RWPE2 (cell line): Measurements from ENCODE around the gene KIF3C.
"Not testable (repeated sequence)": the region's sequence is repeated elsewhere in the genome, so short reads cannot be mapped to it uniquely, and the experiment has no call there.

ENCODE experiments used
- ATAC-seq: fragments of 200-7000 bp; cut with Tn5 transposase; 3 replicates; pipeline ENCODE4 v1.9.1; 2021; ENCODE audit warnings: low read depth
- DNase-seq: peaks from one replicate; pipeline ENCODE4 v3.0.0-alpha.2; 2020; ENCODE audit warnings: low spot score
- H3K27ac ChIP-seq: fragments of 450-650 bp; 2 replicates; pipeline ENCODE4 v1.5.1; 2017; ENCODE audit warnings: mild to moderate bottlenecking; ENCODE audit not compliant: poor library complexity, severe bottlenecking
- H3K27me3 ChIP-seq: fragments of 250-450 bp; sonication (Bioruptor Pico); 2 replicates; pipeline ENCODE4 v1.5.1; 2021; ENCODE audit warnings: mild to moderate bottlenecking, moderate library complexity; ENCODE audit not compliant: insufficient read depth, poor library complexity, severe bottlenecking
- H3K36me3 ChIP-seq: fragments of 250-450 bp; sonication (Bioruptor Pico); 2 replicates; pipeline ENCODE4 v1.5.1; 2020; ENCODE audit warnings: low read depth, mild to moderate bottlenecking, moderate library complexity
- H3K4me1 ChIP-seq: fragments of 250-450 bp; sonication (Bioruptor Pico); 2 replicates; pipeline ENCODE4 v1.5.1; 2021; ENCODE audit warnings: mild to moderate bottlenecking, moderate library complexity; ENCODE audit not compliant: insufficient read depth, poor library complexity, severe bottlenecking
- H3K4me3 ChIP-seq: fragments of 250-450 bp; sonication (Bioruptor Pico); 2 replicates; pipeline ENCODE4 v1.5.1; 2021; ENCODE audit warnings: mild to moderate bottlenecking, moderate library complexity; ENCODE audit not compliant: severe bottlenecking
- H3K9me3 ChIP-seq: fragments of 250-450 bp; sonication (Bioruptor Pico); 2 replicates; pipeline ENCODE4 v1.5.1; 2021; ENCODE audit warnings: mild to moderate bottlenecking, moderate library complexity; ENCODE audit not compliant: severe bottlenecking
- TF ChIP-seq, protein P1 (sequence below): fragments of 450-650 bp; IDR thresholded peaks from one replicate; pipeline ENCODE4 v1.5.1; 2017; ENCODE audit warnings: mild to moderate bottlenecking, moderate library complexity; ENCODE audit not compliant: poor library complexity, severe bottlenecking

KIF3C gene

DNA sequence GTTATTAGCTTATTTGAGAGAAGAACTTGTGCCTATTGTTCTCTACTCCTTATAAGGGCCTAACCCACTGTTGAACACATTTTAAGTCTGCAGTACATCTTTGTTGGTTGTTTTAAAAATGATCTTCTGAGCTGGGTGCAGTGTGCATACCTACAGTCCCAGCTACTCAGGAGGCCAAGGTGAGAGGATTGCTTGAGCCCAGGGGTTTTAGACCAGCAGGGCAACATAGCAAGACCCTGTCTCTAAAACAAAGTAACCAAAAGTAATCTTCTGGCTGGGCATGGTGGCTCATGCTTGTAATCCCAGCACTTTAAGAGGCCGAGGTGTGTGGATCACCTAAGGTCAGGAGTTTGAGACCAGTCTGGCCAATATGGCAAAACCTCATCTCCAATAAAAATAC is 25.8 kb upstream of the KIF3C start:
- peak overlapping the region; percentile 92 for H3K27ac ChIP-seq
- TF ChIP-seq, protein P1, sequence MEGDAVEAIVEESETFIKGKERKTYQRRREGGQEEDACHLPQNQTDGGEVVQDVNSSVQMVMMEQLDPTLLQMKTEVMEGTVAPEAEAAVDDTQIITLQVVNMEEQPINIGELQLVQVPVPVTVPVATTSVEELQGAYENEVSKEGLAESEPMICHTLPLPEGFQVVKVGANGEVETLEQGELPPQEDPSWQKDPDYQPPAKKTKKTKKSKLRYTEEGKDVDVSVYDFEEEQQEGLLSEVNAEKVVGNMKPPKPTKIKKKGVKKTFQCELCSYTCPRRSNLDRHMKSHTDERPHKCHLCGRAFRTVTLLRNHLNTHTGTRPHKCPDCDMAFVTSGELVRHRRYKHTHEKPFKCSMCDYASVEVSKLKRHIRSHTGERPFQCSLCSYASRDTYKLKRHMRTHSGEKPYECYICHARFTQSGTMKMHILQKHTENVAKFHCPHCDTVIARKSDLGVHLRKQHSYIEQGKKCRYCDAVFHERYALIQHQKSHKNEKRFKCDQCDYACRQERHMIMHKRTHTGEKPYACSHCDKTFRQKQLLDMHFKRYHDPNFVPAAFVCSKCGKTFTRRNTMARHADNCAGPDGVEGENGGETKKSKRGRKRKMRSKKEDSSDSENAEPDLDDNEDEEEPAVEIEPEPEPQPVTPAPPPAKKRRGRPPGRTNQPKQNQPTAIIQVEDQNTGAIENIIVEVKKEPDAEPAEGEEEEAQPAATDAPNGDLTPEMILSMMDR = no peak
- H3K27me3 ChIP-seq = no peaks in the 10 kb centered on the region

DNA sequence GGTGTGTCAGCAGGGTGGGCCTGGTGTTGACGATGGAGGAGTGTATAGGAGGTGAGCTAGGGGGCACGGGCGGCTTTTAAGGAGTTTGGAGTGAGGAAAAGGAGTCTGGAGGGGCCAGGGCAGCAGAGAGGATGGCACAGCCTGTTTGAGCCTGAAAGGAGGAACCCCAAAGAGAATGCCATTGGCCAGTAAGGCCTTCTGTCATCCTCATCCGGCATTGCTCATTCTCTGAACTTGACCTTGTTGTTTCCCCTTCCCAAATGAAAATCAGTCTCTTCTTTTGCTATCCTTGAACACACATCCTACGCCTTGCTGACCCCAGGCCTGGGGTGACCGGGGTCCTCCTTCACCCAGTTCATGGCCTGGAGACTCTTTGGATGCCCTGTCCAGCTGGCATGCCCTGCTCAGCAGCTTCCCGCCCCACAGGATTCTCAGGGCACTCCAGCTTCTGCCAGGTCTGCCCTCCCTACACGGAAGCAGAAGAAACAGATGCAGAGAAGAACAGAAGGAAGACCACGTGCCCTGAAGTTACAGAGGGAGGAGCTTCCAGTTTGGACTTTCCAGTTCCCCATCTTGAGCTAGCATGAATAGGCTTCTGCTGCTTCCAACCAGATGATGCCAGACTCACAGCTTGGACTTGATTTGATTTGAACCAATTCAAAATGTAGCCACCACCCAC is 20.5 kb upstream of the KIF3C start:
- DNase-seq = no peak
- Histone ChIP-seq H3K9me3 (no peaks in the 10 kb centered on the region), H3K4me3 (no peak overlapping the region), H3K27me3 (no peaks in the 10 kb centered on the region), H3K36me3 (no peaks in the 10 kb centered on the region), H3K27ac (peak overlapping the region; percentile 34), H3K4me1 (peaks cover 20% of the 10 kb centered on the region)
- ATAC-seq = no peak
- TF ChIP-seq, protein P1 = no peak

More for the DNA sequence above, 25.8 kb upstream of the KIF3C start:
- no peak for DNase-seq
- no peak for ATAC-seq
- Histone ChIP-seq H3K9me3 (no peaks in the 10 kb centered on the region), H3K4me3 (no peak overlapping the region), H3K4me1 (peaks cover 41% of the 10 kb centered on the region), H3K36me3 (no peaks in the 10 kb centered on the region)

DNA sequence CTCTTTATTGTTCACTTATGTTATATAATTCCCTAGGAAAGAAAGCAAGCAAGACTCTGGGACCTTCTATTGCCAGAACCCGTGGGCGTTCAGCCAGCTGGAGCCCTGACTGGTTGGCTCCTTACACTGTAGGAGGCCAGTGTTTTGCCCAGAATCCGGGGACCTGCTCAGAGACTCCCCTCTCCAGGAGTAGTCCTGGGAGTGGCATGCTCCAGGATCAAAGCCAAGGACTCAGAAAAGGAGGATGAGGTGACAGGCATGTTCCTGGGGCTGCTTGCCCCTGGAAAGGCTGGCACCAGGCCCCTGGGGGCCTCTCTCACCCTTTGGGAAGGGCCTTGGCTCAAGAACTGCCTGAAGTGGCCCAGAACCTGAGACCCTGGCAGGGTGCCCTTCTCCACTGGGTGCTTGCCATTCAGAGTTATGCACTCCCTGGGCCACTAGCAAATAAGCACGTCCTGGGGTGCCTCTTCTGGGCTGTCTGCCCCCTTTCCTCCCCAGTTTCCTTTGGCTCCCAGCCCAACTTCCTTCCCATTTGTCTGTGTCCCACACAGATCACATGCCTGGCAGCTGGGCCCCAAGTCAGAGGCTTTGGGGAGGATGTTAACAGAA is 19.6 kb upstream of the KIF3C start:
- H3K27me3 ChIP-seq = no peaks in the 10 kb centered on the region
- DNase-seq (no peak), ATAC-seq (no peak)
- H3K27ac ChIP-seq = peak overlapping the region; percentile 34
- TF ChIP-seq, protein P1 = no peak
- H3K9me3 ChIP-seq = no peaks in the 10 kb centered on the region
- H3K36me3 ChIP-seq = no peaks in the 10 kb centered on the region
- H3K4me3 ChIP-seq = no peak overlapping the region
- peaks cover 23% of the 10 kb centered on the region for H3K4me1 ChIP-seq

DNA sequence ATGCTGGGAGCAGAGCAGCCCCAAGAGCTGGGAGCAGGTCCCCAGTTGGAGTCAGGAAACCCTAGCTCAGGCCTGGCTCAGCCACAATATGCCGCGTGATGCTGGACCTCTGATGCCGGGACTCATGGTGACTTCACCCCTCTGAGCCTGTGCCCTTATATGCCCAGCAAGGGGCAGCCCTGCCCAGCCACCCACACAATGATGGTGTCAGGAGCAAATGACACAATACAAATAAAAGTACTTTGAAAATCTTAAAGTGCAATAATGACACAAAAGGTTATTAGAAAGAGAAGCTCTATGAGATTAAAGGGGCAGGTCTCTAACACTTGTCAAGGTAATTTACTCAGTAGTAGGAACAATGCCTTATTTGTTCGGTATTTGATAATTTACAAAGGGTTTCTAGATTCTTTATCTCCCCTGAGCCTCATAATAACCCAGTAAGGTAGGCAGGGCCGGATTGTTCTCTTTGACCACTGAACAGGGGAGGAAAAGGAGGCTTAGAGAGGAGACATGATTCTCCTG is 18.3 kb upstream of the KIF3C start:
- H3K27me3 ChIP-seq = no peaks in the 10 kb centered on the region
- no peaks in the 10 kb centered on the region for H3K36me3 ChIP-seq
- ATAC-seq (no peak), DNase-seq (no peak)
- H3K4me3 ChIP-seq = no peak overlapping the region
- no peaks in the 10 kb centered on the region for H3K9me3 ChIP-seq
- TF ChIP-seq, protein P1 = no peak
- H3K4me1 ChIP-seq = peaks cover 23% of the 10 kb centered on the region
- peak overlapping the region; percentile 34 for H3K27ac ChIP-seq

DNA sequence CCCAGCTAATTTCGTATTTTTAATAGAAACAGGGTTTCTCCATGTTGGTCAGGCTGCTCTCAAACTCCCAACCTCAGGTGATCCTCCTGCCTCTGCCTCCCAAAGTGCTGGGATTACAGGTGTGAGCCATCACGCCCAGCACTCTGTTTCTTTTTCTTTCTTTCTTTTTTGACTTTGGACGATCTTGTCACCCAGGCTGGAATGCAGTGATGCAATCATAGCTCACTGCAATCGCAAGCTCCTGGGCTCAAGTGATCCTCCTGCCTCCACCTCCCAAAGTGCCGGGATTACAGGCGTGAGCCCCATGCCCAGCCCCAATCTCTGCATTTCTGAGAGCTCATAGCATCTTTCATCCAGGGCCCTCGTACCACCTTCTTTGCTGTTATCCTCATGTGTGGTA is 17.1 kb upstream of the KIF3C start:
- ATAC-seq, DNase-seq, H3K27me3 ChIP-seq, H3K4me3 ChIP-seq, H3K27ac ChIP-seq, H3K36me3 ChIP-seq, H3K9me3 ChIP-seq: not testable (repeated sequence)
- H3K4me1 ChIP-seq = peaks cover 23% of the 10 kb centered on the region

DNA sequence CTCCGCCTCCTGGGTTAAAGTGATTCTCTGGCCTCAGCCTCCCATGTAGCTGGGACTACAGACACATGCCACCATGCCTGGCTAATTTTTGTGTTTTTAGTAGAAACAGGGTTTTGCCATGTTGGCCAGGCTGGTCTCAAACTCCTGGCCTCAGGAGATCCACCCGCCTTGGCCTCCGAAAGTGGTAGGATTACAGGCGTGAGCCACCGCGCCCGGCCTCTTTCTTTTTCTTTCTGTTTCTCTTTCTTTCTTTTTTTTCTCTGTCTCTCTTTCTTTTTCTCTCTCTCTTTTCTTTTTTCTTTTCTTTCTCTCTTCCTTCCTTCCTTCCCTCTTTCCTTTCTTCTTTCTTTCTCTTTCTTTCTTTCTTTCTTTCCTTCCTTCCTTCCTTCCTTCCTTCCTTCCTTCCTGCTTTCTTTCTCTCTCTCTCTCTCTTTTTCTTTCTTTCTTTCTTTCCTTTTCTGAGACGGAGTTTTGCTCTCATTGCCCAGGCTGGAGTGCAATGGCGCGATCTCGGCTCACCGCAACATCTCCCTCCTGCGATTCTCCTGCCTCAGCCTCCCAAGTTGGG is 16.6 kb upstream of the KIF3C start:
- peak overlapping the region; percentile 66 for H3K27ac ChIP-seq
- H3K27me3 ChIP-seq, H3K9me3 ChIP-seq, DNase-seq, H3K4me3 ChIP-seq, H3K36me3 ChIP-seq, ATAC-seq: not testable (repeated sequence)
- H3K4me1 ChIP-seq = peaks cover 23% of the 10 kb centered on the region
